K562 (cell line): ENCODE results near the gene CIB1. TPM values are rescaled to one million over a fixed set of nuclear protein-coding genes. Genes with fewer than 3 reads are reported as not detected.

Experiments
- CBFA2T2 ChIP-seq: fragments of 450-650 bp; conservative IDR thresholded peaks from 2 replicates; pipeline ENCODE4 v1.6.1; 2017; ENCODE audit warnings: mild to moderate bottlenecking
- CBX5 ChIP-seq: IDR thresholded peaks from 2 replicates; pipeline ENCODE4 v1.6.1; 2014; ENCODE audit warnings: low read depth, borderline replicate concordance
- CHD1 ChIP-seq: fragments of 200-600 bp; sonication (generic); IDR thresholded peaks from one replicate; pipeline ENCODE4 v1.6.1; 2012; ENCODE audit warnings: mild to moderate bottlenecking, moderate library complexity, low read length, inconsistent platforms
- COPS2 ChIP-seq: fragments of 450-650 bp; conservative IDR thresholded peaks from 2 replicates; pipeline ENCODE4 v1.6.1; 2016; ENCODE audit warnings: mild to moderate bottlenecking, moderate library complexity
- MYC ChIP-seq, 2 experiments: fragments of 250-450 bp in 1 of 2; sonication (Bioruptor Pico) in 1 of 2; IDR thresholded peaks; 2 replicates each; pipeline versions ENCODE4 v1.5.1 to v1.6.1; 2012 to 2021; ENCODE audit warnings: low read depth in 2 of 2, borderline replicate concordance in 1 of 2, improper control_type of control experiment in 1 of 2, low read length in 1 of 2, mild to moderate bottlenecking in 1 of 2, moderate library complexity in 1 of 2
- NFRKB ChIP-seq: fragments of 450-650 bp; IDR thresholded peaks from 2 replicates; pipeline ENCODE4 v1.6.1; 2016; ENCODE audit warnings: low read depth
- PHF8 ChIP-seq: fragments of 200-600 bp; sonication (generic); IDR thresholded peaks from 2 replicates; pipeline ENCODE4 v1.6.1; 2012; ENCODE audit warnings: mixed run types, mild to moderate bottlenecking, inconsistent platforms, low read length, moderate library complexity, borderline replicate concordance
- POU5F1 ChIP-seq: fragments of 150-350 bp; IDR thresholded peaks from 2 replicates; pipeline ENCODE4 v1.6.1; 2014; ENCODE audit warnings: borderline replicate concordance, low read length, low read depth, mild to moderate bottlenecking; ENCODE audit not compliant: partially characterized antibody
- RBM39 ChIP-seq: fragments of 200-400 bp; formaldehyde crosslinking; optimal IDR thresholded peaks from 2 replicates; pipeline ENCODE3; 2018; ENCODE audit warnings: low read depth, low read length
- SOX6 ChIP-seq: fragments of 450-650 bp; IDR thresholded peaks from 2 replicates; pipeline ENCODE4 v1.6.1; 2014; ENCODE audit warnings: mild to moderate bottlenecking
- TAL1 ChIP-seq: fragments of 450-650 bp; IDR thresholded peaks from 2 replicates; pipeline ENCODE4 v1.6.1; 2016; ENCODE audit warnings: mild to moderate bottlenecking
- TCF3 ChIP-seq: sonication (generic); formaldehyde crosslinking; IDR thresholded peaks from 2 replicates; pipeline ENCODE4 v1.4.0; 2020; ENCODE audit warnings: mild to moderate bottlenecking, missing genetic modification reagents
- TCF7L2 ChIP-seq: fragments of 150-350 bp; IDR thresholded peaks from 2 replicates; pipeline ENCODE4 v1.6.1; 2016; ENCODE audit warnings: low read depth, mild to moderate bottlenecking, low read length, moderate library complexity
- TEAD1 ChIP-seq, 2 experiments: fragments of 450-650 bp in 1 of 2; sonication (generic) in 1 of 2; formaldehyde crosslinking; IDR thresholded peaks; 2 replicates each; pipeline versions ENCODE4 v1.4.0 to v1.8.0; 2020 to 2022; ENCODE audit warnings: mild to moderate bottlenecking in 2 of 2, missing genetic modification reagents in 1 of 2
- TRIM24 ChIP-seq, 2 experiments: fragments of 450-650 bp; IDR thresholded peaks; 2 replicates each; pipeline ENCODE4 v1.6.1; 2016
- ZFP1 ChIP-seq: fragments of 450-650 bp; formaldehyde crosslinking; IDR thresholded peaks from 2 replicates; pipeline ENCODE4 v1.4.0; 2020; ENCODE audit warnings: mild to moderate bottlenecking, mixed read lengths
- ZSCAN29 ChIP-seq: fragments of 450-650 bp; IDR thresholded peaks from 2 replicates; pipeline ENCODE4 v1.6.1; 2017
- polyA plus RNA-seq, 8 experiments: library from polyadenylated mRNA; depleted of rRNA in 4 of 8; stranded (reverse) in 5 of 8; unstranded in 3 of 8; fragments of >200 nt; fragmentation: Nextera tagmentation in 2 of 8; fragmentation: Illumina TruSeq in 1 of 8; extraction: Ambion mirVana in 2 of 8; extraction: Trizol in 1 of 8; gene quantifications; 2 replicates each; pipeline versions ENCODE4 v1.2.1 to v1.2.3, GENCODE V29; 2011 to 2014; ENCODE audit warnings: inconsistent platforms in 1 of 8, missing spikeins in 1 of 8
- total RNA-seq, 7 experiments: library from RNA; depleted of rRNA in 6 of 7; stranded (reverse); fragments of >200 nt in 6 of 7; fragmentation: Illumina TruSeq in 2 of 7; extraction: Trizol in 2 of 7; gene quantifications; 2 replicates each; pipeline versions ENCODE4 v1.2.1 to v1.2.3, GENCODE V29; 2011 to 2021; ENCODE audit warnings: low replicate concordance in 1 of 7
- TF ChIP-seq, protein P1 (sequence below): fragments of 150-350 bp; IDR thresholded peaks from 2 replicates; pipeline ENCODE4 v1.6.1; 2014; ENCODE audit warnings: low read depth, mild to moderate bottlenecking, low read length, borderline replicate concordance
- TF ChIP-seq, protein P2 (sequence below): sonication (generic); formaldehyde crosslinking; IDR thresholded peaks from 2 replicates; pipeline ENCODE4 v1.8.1; 2022; ENCODE audit warnings: missing genetic modification reagents
- TF ChIP-seq, protein P3 (sequence below): fragments of 450-650 bp; IDR thresholded peaks from 2 replicates; pipeline ENCODE4 v1.6.1; 2016; ENCODE audit warnings: mild to moderate bottlenecking
- TF ChIP-seq, protein P4 (sequence below): fragments of 250-450 bp; sonication (Bioruptor Pico); IDR thresholded peaks from 2 replicates; pipeline ENCODE4 v1.5.1; 2021; ENCODE audit warnings: mild to moderate bottlenecking

The CIB1 gene
- total and polyA plus RNA-seq, 9 of the 15 experiments (the other 6 are each of a cell fraction or from before 2014, with no cell fraction given): 14.9 to 136 (median 64.5) TPM

DNA sequence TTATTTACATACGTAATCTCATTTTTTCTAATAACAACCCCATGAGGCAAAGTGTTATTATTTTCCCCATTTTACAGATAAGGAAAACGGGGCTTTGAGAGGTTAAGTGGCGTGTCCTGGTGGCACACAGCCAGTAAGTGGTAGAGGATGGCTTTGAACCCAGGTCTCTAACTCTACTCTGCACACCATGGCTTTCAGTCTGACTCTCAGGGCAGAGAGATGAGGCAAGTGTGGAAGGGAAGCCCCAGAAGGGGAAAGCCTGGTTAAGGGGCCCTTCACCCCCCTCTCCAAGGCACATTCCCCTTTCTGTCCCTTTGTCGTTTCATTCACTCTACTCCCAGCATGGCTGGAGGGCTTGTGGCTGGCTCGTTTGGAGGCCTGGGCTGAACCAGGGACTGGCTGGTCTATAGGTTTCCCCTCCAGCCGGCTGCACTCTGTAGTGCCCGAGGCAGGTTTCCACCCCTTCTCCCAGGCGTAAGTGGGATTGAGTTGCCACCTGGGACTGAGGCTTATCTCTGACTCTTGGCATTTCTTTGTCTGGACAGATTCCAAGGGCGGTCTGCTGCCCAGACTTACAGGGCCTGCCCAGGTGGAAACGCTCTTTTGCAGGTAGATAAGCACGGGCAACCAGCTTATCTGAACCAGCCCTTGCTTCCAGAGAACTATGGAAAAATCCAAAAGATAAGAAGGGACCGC lies 20.5 kb downstream of the CIB1 start (continued):
- TF ChIP-seq NFRKB (no peak), ZSCAN29 (no peak), CHD1 (no peak), COPS2 (no peak), MYC (IDR thresholded peaks at IDR 0.05; ENCODE audit: low read depth, low read length) (no peak), MYC (CRISPR knock-in tag; IDR thresholded peaks at IDR 0.05; ENCODE audit: borderline replicate concordance, low read depth) (no peak), TCF7L2 (no peak), TEAD1 (CRISPR knock-in tag; IDR thresholded peaks at IDR 0.05) (peak in 1 of 2 experiments; percentile 26; a peak in 1 of 4 replicates), POU5F1 (no peak), RBM39 (no peak), PHF8 (no peak), SOX6 (peak; percentile 73), CBX5 (no peak), TCF3 (CRISPR knock-in tag) (peak; percentile 67), CBFA2T2 (peak; percentile 74), ZFP1 (CRISPR knock-in tag) (no peak), TRIM24 (IDR thresholded peaks at IDR 0.05) (0 out of 4 replicates have a peak, but pooled peaks of 1 of the 2 experiments have one; percentile 17), TAL1 (peak; percentile 54; the same call in 1 of the 2 replicates)
- TF ChIP-seq, protein P1, sequence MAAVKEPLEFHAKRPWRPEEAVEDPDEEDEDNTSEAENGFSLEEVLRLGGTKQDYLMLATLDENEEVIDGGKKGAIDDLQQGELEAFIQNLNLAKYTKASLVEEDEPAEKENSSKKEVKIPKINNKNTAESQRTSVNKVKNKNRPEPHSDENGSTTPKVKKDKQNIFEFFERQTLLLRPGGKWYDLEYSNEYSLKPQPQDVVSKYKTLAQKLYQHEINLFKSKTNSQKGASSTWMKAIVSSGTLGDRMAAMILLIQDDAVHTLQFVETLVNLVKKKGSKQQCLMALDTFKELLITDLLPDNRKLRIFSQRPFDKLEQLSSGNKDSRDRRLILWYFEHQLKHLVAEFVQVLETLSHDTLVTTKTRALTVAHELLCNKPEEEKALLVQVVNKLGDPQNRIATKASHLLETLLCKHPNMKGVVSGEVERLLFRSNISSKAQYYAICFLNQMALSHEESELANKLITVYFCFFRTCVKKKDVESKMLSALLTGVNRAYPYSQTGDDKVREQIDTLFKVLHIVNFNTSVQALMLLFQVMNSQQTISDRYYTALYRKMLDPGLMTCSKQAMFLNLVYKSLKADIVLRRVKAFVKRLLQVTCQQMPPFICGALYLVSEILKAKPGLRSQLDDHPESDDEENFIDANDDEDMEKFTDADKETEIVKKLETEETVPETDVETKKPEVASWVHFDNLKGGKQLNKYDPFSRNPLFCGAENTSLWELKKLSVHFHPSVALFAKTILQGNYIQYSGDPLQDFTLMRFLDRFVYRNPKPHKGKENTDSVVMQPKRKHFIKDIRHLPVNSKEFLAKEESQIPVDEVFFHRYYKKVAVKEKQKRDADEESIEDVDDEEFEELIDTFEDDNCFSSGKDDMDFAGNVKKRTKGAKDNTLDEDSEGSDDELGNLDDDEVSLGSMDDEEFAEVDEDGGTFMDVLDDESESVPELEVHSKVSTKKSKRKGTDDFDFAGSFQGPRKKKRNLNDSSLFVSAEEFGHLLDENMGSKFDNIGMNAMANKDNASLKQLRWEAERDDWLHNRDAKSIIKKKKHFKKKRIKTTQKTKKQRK: no peak
- TF ChIP-seq, protein P2, sequence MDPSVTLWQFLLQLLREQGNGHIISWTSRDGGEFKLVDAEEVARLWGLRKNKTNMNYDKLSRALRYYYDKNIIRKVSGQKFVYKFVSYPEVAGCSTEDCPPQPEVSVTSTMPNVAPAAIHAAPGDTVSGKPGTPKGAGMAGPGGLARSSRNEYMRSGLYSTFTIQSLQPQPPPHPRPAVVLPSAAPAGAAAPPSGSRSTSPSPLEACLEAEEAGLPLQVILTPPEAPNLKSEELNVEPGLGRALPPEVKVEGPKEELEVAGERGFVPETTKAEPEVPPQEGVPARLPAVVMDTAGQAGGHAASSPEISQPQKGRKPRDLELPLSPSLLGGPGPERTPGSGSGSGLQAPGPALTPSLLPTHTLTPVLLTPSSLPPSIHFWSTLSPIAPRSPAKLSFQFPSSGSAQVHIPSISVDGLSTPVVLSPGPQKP (CRISPR knock-in tag): no peak
- TF ChIP-seq, protein P3, sequence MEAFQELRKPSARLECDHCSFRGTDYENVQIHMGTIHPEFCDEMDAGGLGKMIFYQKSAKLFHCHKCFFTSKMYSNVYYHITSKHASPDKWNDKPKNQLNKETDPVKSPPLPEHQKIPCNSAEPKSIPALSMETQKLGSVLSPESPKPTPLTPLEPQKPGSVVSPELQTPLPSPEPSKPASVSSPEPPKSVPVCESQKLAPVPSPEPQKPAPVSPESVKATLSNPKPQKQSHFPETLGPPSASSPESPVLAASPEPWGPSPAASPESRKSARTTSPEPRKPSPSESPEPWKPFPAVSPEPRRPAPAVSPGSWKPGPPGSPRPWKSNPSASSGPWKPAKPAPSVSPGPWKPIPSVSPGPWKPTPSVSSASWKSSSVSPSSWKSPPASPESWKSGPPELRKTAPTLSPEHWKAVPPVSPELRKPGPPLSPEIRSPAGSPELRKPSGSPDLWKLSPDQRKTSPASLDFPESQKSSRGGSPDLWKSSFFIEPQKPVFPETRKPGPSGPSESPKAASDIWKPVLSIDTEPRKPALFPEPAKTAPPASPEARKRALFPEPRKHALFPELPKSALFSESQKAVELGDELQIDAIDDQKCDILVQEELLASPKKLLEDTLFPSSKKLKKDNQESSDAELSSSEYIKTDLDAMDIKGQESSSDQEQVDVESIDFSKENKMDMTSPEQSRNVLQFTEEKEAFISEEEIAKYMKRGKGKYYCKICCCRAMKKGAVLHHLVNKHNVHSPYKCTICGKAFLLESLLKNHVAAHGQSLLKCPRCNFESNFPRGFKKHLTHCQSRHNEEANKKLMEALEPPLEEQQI: no peak
- TF ChIP-seq, protein P4, sequence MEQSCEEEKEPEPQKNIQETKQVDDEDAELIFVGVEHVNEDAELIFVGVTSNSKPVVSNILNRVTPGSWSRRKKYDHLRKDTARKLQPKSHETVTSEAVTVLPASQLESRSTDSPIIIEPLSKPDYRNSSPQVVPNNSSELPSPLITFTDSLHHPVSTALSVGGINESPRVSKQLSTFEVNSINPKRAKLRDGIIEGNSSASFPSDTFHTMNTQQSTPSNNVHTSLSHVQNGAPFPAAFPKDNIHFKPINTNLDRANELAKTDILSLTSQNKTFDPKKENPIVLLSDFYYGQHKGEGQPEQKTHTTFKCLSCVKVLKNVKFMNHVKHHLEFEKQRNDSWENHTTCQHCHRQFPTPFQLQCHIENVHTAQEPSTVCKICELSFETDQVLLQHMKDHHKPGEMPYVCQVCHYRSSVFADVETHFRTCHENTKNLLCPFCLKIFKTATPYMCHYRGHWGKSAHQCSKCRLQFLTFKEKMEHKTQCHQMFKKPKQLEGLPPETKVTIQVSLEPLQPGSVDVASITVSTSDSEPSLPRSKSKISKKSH (CRISPR knock-in tag): no peak
